ENCODE measurements around the gene SLC17A7.

SLC17A7 gene

DNA sequence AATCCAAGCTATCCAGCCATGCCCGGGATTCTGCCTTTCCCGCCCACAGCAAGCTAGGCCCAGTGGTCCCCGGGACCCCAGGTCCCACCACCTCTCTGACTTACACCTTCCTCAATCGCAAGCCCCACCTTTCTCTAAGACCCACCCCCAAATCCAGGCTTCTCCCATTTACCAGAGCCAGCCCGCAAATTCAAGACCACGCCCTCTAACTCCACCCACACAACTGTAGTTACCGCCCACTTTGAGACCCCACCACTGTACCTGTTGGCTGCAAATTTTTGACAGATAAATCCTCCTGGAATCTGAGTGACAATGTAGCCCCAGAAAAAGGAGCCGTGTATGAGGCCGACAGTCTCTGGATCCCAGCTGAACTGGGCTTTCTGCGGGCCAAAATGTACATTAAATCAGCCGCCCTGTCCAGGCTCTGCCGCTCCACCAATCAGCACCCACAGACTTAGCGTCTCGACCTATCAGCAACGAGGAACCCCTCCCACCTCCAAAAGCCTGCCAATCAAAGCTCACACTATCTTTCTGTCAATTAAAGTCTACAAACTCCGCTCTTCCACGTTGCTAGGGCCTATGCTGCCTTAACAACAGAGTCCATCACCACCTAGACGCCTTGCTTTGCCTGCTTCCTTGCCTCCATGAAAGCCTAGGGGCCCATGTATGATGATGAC is 6.3 kb downstream of the SLC17A7 start:
- TF ChIP-seq ZFX (IDR thresholded peaks at IDR 0.05; ENCODE audit: borderline replicate concordance) (no peak), CTCF (IDR thresholded peaks at IDR 0.05) (no peak)
- H3K27ac ChIP-seq: peak overlapping the region; percentile 51

DNA sequence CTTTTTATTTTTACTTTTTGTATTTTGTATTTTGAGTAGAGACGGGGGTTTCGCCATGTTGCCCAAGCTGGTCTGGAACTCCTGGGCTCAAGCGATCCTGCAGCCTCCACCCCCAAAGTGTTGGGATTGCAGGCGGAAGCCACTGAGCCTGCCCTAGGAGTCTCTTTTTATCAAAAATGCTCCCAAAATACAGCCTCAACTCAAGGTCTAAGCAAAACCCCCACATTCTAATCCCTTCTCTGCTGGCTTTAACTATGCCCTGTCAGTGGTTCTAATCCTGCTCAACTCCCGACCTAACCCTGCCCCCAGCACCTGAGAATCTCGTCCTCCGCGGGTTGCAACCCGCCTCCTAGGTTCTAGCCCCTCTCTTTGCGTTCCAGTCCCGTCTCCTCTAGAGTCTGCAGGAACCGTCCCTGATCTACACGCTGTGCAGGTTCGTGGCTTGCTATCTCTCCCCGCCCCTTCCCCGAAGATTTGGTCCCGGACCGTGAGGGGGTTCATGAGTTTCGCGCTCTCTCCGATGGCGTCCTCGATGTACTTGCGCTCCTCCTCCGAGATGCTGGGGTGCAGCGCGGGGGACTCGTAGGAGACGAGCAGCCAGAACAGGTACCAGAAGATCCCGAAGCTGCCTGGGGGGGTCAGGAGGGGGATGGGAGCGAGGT is 8.0 kb downstream of the SLC17A7 start:
- no peak for TF ChIP-seq CTCF (IDR thresholded peaks at IDR 0.05)
- TF ChIP-seq ZFX (IDR thresholded peaks at IDR 0.05; ENCODE audit: borderline replicate concordance): no peak
- no peak overlapping the region for H3K27ac ChIP-seq

GRCh38 chr19:49432141-49433073 is 8.9 kb downstream of the SLC17A7 start:
- TF ChIP-seq CTCF (IDR thresholded peaks at IDR 0.05) (peak; percentile 22; the same call in 1 of the 2 replicates), ZFX (IDR thresholded peaks at IDR 0.05; ENCODE audit: borderline replicate concordance) (no peak)
- peak overlapping the region; percentile 59 for H3K27ac ChIP-seq

DNA sequence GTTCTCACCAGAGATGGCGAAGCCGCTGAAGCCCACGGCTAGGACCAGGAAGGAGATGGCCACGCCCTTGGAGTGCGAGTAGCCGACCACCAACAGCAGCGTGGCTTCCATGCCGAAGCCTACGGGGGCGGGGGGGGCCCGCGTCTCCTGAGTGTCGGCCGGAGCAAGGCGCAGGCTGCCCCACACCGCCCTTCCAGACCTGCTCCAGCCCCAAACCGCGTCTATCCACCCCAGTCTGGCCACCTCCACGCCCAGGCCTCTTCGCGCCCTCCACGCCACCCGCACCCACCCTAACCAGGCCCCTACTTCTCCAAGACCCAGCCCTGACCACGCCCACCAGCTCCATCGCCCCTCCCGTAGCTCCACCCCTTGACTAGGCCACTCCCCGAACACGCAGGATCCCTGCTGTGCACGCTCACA is 10.0 kb downstream of the SLC17A7 start:
- peak overlapping the region; percentile 59 for H3K27ac ChIP-seq
- TF ChIP-seq CTCF (IDR thresholded peaks at IDR 0.05) (no peak), ZFX (IDR thresholded peaks at IDR 0.05; ENCODE audit: borderline replicate concordance) (no peak)

DNA sequence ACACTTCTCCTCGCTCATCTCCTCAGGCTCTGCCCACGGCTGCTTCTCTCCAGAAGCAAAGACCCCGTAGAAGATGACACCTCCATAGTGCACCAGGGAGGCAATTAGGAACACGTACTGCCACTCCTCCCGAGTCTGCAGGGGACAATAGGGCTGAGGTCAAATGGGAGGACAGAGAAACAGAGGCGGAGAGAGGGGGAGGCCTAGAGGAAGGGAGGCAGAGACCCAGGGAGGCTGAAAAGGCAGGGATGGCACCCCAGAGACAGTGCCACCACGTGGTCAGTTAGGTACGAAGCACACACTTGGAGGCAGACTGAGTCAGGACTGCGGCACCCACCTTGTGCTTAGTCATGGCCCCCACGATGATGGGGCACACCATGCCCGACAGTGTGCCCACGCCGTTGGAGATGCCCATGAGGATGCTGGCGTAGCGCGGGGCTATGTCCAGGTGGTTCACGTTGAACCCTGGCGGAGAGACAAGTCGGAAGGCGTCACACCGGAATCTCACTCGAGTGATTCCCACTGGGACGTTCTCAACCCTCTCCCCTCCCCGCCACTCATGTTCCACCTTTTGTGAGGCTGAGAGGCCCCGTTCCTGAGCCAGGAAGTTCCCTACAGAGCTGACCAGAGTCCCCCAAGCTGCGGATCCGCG is 10.5 kb downstream of the SLC17A7 start:
- H3K27ac ChIP-seq: peak overlapping the region; percentile 59
- no peak for TF ChIP-seq ZFX (IDR thresholded peaks at IDR 0.05; ENCODE audit: borderline replicate concordance)
- TF ChIP-seq CTCF (IDR thresholded peaks at IDR 0.05): peak; percentile 58

GRCh38 chr19:49430172-49430677 is 11.1 kb downstream of the SLC17A7 start:
- TF ChIP-seq CTCF (IDR thresholded peaks at IDR 0.05) (no peak), ZFX (IDR thresholded peaks at IDR 0.05; ENCODE audit: borderline replicate concordance) (no peak)
- peak overlapping the region; percentile 33 for H3K27ac ChIP-seq
